ENCODE results near the gene DSP.

Gene DSP

DNA sequence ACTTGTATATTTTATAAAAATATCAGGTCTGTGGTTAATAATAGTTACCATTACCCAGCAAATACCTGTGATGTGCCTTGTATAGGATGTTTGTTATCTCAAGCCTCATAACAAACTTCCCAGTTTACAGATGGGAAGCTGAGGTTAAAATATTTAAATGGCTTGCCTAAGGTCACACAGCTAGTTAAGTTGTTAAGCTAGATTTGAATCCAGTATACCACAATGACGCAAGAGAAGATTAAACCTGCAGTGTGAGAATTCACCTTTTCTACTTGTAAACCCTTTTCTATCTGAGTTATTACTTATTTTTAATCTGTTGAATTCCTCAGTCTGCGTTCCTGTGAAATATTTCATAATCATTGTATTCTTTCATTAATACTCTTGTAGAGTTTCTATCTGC, 4.9 kb downstream of the DSP start:
- H3K27me3 ChIP-seq, result peaks cover 0 to 26% of the 10 kb centered on the region in 2 donors
- intact Hi-C loops (cut with DNase I; ENCODE audit: low total_unique reads), result no loop called here

DNA sequence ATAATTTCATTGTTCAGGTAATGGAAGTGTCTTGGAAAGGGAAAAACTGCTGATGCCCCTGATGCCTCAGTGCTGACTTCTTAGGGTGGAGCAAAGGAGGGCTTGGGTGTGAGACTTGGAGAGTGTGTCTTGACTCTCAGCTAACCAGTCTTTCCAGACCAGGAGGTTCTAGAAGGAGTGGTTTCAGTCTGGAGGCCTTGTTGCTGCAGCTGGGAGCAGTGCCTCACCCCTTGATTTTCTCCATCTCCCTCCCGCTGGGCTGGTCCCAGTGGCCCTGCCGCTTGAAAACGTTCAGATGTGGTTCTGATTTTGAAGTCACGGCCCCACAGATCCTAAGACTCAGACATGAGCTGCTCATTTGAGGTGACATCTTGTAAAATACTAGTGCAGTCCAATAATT, 5.4 kb downstream of the DSP start:
- peaks cover 0 to 12% (median 12%) of the 10 kb centered on the region in 4 donors for H3K4me1 ChIP-seq
- no peak overlapping the region for H3K4me3 ChIP-seq
- no peaks in the 10 kb centered on the region for H3K36me3 ChIP-seq
- TF ChIP-seq, protein P1, sequence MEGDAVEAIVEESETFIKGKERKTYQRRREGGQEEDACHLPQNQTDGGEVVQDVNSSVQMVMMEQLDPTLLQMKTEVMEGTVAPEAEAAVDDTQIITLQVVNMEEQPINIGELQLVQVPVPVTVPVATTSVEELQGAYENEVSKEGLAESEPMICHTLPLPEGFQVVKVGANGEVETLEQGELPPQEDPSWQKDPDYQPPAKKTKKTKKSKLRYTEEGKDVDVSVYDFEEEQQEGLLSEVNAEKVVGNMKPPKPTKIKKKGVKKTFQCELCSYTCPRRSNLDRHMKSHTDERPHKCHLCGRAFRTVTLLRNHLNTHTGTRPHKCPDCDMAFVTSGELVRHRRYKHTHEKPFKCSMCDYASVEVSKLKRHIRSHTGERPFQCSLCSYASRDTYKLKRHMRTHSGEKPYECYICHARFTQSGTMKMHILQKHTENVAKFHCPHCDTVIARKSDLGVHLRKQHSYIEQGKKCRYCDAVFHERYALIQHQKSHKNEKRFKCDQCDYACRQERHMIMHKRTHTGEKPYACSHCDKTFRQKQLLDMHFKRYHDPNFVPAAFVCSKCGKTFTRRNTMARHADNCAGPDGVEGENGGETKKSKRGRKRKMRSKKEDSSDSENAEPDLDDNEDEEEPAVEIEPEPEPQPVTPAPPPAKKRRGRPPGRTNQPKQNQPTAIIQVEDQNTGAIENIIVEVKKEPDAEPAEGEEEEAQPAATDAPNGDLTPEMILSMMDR (IDR thresholded peaks at IDR 0.05), result no peak
- no peak overlapping the region for H3K27ac ChIP-seq
- intact Hi-C loops (cut with DNase I; ENCODE audit: low total_unique reads), result no loop called here
- H3K9me3 ChIP-seq, result no peaks in the 10 kb centered on the region
- no peak for DNase-seq
- H3K27me3 ChIP-seq, result peaks cover 0 to 21% of the 10 kb centered on the region in 2 donors

More for the DNA sequence above, 4.9 kb downstream of the DSP start:
- Histone ChIP-seq H3K4me3 (no peak overlapping the region), H3K4me1 (peaks cover 0 to 18% (median 17%) of the 10 kb centered on the region in 4 donors), H3K9me3 (no peaks in the 10 kb centered on the region), H3K27ac (no peak overlapping the region), H3K36me3 (no peaks in the 10 kb centered on the region)
- DNase-seq, result no peak
- TF ChIP-seq, protein P1 (IDR thresholded peaks at IDR 0.05), result no peak

DNA sequence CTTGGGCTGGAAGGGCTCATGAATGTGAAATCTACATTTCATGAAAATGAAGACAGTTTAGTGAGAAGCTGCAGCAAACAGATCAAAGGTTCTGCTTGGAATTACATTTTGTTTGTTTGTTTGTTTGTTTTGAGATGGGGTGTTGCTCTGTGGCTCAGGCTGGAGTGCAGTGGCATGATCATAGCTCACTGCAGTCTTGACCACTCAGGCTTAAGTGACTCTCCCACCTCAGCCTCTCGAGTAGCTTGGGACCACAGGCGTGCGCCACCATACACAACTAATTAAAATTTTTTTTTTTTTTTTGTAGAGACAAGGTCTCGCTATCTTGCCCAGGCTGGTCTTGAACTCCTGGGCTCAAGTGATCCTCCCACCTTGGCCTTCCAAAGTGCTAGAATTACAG, 5.8 kb downstream of the DSP start:
- no peaks in the 10 kb centered on the region for H3K9me3 ChIP-seq
- TF ChIP-seq, protein P1 (IDR thresholded peaks at IDR 0.05), result no peak
- H3K27me3 ChIP-seq, result peaks cover 0 to 17% of the 10 kb centered on the region in 2 donors
- peaks cover 0 to 8% (median 8%) of the 10 kb centered on the region in 4 donors for H3K4me1 ChIP-seq
- H3K27ac ChIP-seq, result no peak overlapping the region
- no peaks in the 10 kb centered on the region for H3K36me3 ChIP-seq
- intact Hi-C loops (cut with DNase I; ENCODE audit: low total_unique reads), result no loop called here
- no peak for DNase-seq
- no peak overlapping the region for H3K4me3 ChIP-seq

DNA sequence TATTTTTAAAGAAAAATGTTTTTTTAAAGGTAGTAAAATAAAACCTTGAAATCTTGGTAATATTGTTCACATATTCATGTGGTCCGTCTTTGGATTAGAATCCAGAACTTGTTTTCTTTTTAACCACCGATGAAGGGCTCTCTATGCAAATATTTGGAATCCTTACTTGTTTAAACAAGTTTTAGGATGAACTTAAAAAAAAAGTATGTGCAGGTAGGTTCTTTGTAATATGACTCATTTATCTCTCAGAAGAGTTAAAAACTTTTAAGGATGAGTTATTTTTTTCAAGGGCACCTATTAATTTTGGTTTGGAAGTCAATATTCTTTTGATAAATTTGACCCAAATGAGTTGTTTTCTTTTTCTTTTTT, 8.9 kb downstream of the DSP start:
- Histone ChIP-seq H3K36me3 (no peaks in the 10 kb centered on the region), H3K27ac (no peak overlapping the region), H3K27me3 (peaks cover 0 to 10% of the 10 kb centered on the region in 2 donors), H3K9me3 (no peaks in the 10 kb centered on the region), H3K4me3 (no peak overlapping the region), H3K4me1 (no peaks in the 10 kb centered on the region)
- DNase-seq, result no peak
- TF ChIP-seq, protein P1 (IDR thresholded peaks at IDR 0.05), result no peak
- intact Hi-C loops (cut with DNase I; ENCODE audit: low total_unique reads), result no loop called here

DNA sequence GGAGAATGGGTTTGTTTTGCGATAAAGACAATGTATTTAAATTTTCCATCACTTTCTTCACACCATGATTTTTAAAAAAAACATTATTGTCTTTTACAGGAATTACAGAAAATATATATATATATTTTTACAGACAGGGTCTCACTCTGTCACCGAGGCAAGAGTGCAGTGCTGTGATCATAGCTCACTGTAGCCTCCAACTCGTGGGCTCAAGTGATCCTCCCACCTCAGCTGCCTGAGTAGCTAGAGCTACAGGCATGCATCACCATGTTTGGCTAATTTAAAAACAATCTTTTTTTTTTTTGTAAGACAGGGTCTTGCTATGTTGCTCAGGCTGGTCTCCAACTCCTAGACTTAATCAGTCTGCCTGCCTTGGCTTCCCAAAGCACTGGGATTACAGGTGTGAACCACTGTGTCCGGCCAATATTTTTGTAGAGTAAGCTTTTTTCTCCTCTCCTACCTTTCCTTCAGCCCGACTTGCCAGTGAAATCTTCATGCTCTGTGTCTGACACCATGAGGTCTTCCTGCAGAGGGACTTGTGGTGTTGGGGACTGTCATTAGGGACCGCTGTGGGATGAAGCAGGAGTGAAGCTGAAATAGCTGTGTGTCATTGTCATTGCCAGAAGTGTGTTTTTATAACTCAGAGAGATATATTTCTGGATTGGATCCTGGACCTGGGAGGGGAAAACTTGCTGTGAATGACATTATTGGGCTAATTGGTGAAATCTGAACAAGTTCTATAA, 13.2 kb downstream of the DSP start:
- TF ChIP-seq, protein P1 (IDR thresholded peaks at IDR 0.05), result no peak
- Histone ChIP-seq H3K9me3 (no peaks in the 10 kb centered on the region), H3K36me3 (peaks cover 0 to 7% (median 0%) of the 10 kb centered on the region in 3 donors), H3K27ac (no peak overlapping the region), H3K27me3 (peaks cover 0 to 7% of the 10 kb centered on the region in 2 donors), H3K4me3 (no peak overlapping the region), H3K4me1 (no peaks in the 10 kb centered on the region)
- intact Hi-C loops (cut with DNase I; ENCODE audit: low total_unique reads), result no loop called here
- DNase-seq, result no peak
